ENCODE measurements around the gene CD163.
A peak's percentile ranks its signal among the peaks of the same experiment; 100 is the strongest.

The CD163 gene

GRCh38 chr12:7486512-7486911, 17.1 kb downstream of the CD163 start:
- Histone ChIP-seq H3K4me1 (ENCODE audit: control extremely low read depth in 1 of 4, control insufficient read depth in 4 of 4, insufficient read depth in 4 of 4, low read length in 3 of 4) (no peaks in the 10 kb centered on the region), H3K27ac (ENCODE audit: insufficient read depth in 1 of 2, low read depth in 1 of 2, low read length in 2 of 2, poor library complexity in 1 of 2, severe bottlenecking in 2 of 2) (no peak overlapping the region), H3K27me3 (replicated peaks in 2 of 5; ENCODE audit: control insufficient read depth in 4 of 5, insufficient read depth in 5 of 5, low read length in 4 of 5) (no peaks in the 10 kb centered on the region), H3K9me3 (ENCODE audit: control extremely low read depth in 1 of 5, control insufficient read depth in 4 of 5, insufficient read depth in 2 of 5, low read depth in 1 of 5, low read length in 4 of 5) (no peaks in the 10 kb centered on the region), H3K36me3 (ENCODE audit: control insufficient read depth in 4 of 4, insufficient read depth in 4 of 4, low read length in 3 of 4) (no peaks in the 10 kb centered on the region), H3K4me3 (ENCODE audit: control insufficient read depth in 1 of 7, extremely low read depth in 1 of 7, insufficient read depth in 4 of 7, low read depth in 2 of 7, low read length in 6 of 7) (no peak overlapping the region)
- CTCF ChIA-PET = no interaction called here
- 95% methylated on average over 4 of the region's 6 CpGs for whole genome bisulfite sequencing (ENCODE audit: insufficient coverage)
- POLR2A ChIA-PET = no interaction called here
- no peak for DNase-seq

- Histone ChIP-seq H3K27ac (ENCODE audit: insufficient read depth in 1 of 2, low read depth in 1 of 2, low read length in 2 of 2, poor library complexity in 1 of 2, severe bottlenecking in 2 of 2) (no peak overlapping the region), H3K36me3 (ENCODE audit: control insufficient read depth in 4 of 4, insufficient read depth in 4 of 4, low read length in 3 of 4) (no peaks in the 10 kb centered on the region), H3K9me3 (ENCODE audit: control extremely low read depth in 1 of 5, control insufficient read depth in 4 of 5, insufficient read depth in 2 of 5, low read depth in 1 of 5, low read length in 4 of 5) (no peaks in the 10 kb centered on the region), H3K27me3 (replicated peaks in 2 of 5; ENCODE audit: control insufficient read depth in 4 of 5, insufficient read depth in 5 of 5, low read length in 4 of 5) (no peaks in the 10 kb centered on the region), H3K4me1 (ENCODE audit: control extremely low read depth in 1 of 4, control insufficient read depth in 4 of 4, insufficient read depth in 4 of 4, low read length in 3 of 4) (no peaks in the 10 kb centered on the region), H3K4me3 (ENCODE audit: control insufficient read depth in 1 of 7, extremely low read depth in 1 of 7, insufficient read depth in 4 of 7, low read depth in 2 of 7, low read length in 6 of 7) (no peak overlapping the region)
- WGBS (ENCODE audit: insufficient coverage) = 95% methylated on average over 4 of the region's 4 CpGs
- CTCF ChIA-PET = no interaction called here
- DNase-seq = no peak
- POLR2A ChIA-PET = no interaction called here
These were observed 18.5 kb downstream of the CD163 start for GRCh38 chr12:7485095-7485494.

DNA sequence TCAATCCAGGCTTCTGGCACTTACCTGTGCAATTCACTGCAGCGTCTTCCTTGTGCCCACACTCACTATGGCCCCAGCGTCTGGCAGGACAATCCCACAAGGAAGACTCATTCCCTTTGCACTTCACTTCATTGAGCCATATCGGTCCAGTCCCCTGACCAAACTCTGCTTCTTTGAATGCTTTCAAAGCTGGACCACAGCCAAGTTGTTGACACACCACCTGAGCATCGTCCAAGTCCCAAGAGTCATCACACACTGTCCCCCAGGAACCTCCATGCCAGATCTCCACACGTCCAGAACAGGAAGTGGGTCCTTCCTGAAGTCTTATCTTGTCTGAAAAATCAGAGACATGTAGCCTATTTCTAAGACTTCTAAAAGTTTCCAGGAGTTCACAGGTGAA, 20.2 kb downstream of the CD163 start:
- Histone ChIP-seq H3K36me3 (ENCODE audit: control insufficient read depth in 4 of 4, insufficient read depth in 4 of 4, low read length in 3 of 4) (no peaks in the 10 kb centered on the region), H3K27me3 (replicated peaks in 2 of 5; ENCODE audit: control insufficient read depth in 4 of 5, insufficient read depth in 5 of 5, low read length in 4 of 5) (no peaks in the 10 kb centered on the region), H3K4me3 (ENCODE audit: control insufficient read depth in 1 of 7, extremely low read depth in 1 of 7, insufficient read depth in 4 of 7, low read depth in 2 of 7, low read length in 6 of 7) (no peak overlapping the region), H3K9me3 (ENCODE audit: control extremely low read depth in 1 of 5, control insufficient read depth in 4 of 5, insufficient read depth in 2 of 5, low read depth in 1 of 5, low read length in 4 of 5) (no peaks in the 10 kb centered on the region), H3K4me1 (ENCODE audit: control extremely low read depth in 1 of 4, control insufficient read depth in 4 of 4, insufficient read depth in 4 of 4, low read length in 3 of 4) (no peaks in the 10 kb centered on the region), H3K27ac (ENCODE audit: insufficient read depth in 1 of 2, low read depth in 1 of 2, low read length in 2 of 2, poor library complexity in 1 of 2, severe bottlenecking in 2 of 2) (no peak overlapping the region)
- ChIA-PET CTCF (no interaction called here), POLR2A (no interaction called here)
- WGBS (ENCODE audit: insufficient coverage) = 78% methylated on average over 3 of the region's 5 CpGs
- no peak for DNase-seq

GRCh38 chr12:7479771-7480170, 23.8 kb downstream of the CD163 start:
- ChIA-PET POLR2A (no interaction called here), CTCF (no interaction called here)
- Histone ChIP-seq H3K4me3 (ENCODE audit: control insufficient read depth in 1 of 7, extremely low read depth in 1 of 7, insufficient read depth in 4 of 7, low read depth in 2 of 7, low read length in 6 of 7) (no peak overlapping the region), H3K27me3 (replicated peaks in 2 of 5; ENCODE audit: control insufficient read depth in 4 of 5, insufficient read depth in 5 of 5, low read length in 4 of 5) (no peaks in the 10 kb centered on the region), H3K36me3 (ENCODE audit: control insufficient read depth in 4 of 4, insufficient read depth in 4 of 4, low read length in 3 of 4) (no peaks in the 10 kb centered on the region), H3K27ac (ENCODE audit: insufficient read depth in 1 of 2, low read depth in 1 of 2, low read length in 2 of 2, poor library complexity in 1 of 2, severe bottlenecking in 2 of 2) (no peak overlapping the region), H3K9me3 (ENCODE audit: control extremely low read depth in 1 of 5, control insufficient read depth in 4 of 5, insufficient read depth in 2 of 5, low read depth in 1 of 5, low read length in 4 of 5) (no peaks in the 10 kb centered on the region), H3K4me1 (ENCODE audit: control extremely low read depth in 1 of 4, control insufficient read depth in 4 of 4, insufficient read depth in 4 of 4, low read length in 3 of 4) (no peaks in the 10 kb centered on the region)
- WGBS (ENCODE audit: insufficient coverage) = no CpG with 5 or more reads among the region's 1 CpG
- DNase-seq = no peak

- CTCF ChIA-PET = no interaction called here
- Histone ChIP-seq H3K4me1 (ENCODE audit: control extremely low read depth in 1 of 4, control insufficient read depth in 4 of 4, insufficient read depth in 4 of 4, low read length in 3 of 4) (no peaks in the 10 kb centered on the region), H3K27ac (ENCODE audit: insufficient read depth in 1 of 2, low read depth in 1 of 2, low read length in 2 of 2, poor library complexity in 1 of 2, severe bottlenecking in 2 of 2) (no peak overlapping the region), H3K36me3 (ENCODE audit: control insufficient read depth in 4 of 4, insufficient read depth in 4 of 4, low read length in 3 of 4) (no peaks in the 10 kb centered on the region), H3K27me3 (replicated peaks in 2 of 5; ENCODE audit: control insufficient read depth in 4 of 5, insufficient read depth in 5 of 5, low read length in 4 of 5) (no peaks in the 10 kb centered on the region), H3K9me3 (ENCODE audit: control extremely low read depth in 1 of 5, control insufficient read depth in 4 of 5, insufficient read depth in 2 of 5, low read depth in 1 of 5, low read length in 4 of 5) (no peaks in the 10 kb centered on the region), H3K4me3 (ENCODE audit: control insufficient read depth in 1 of 7, extremely low read depth in 1 of 7, insufficient read depth in 4 of 7, low read depth in 2 of 7, low read length in 6 of 7) (no peak overlapping the region)
- POLR2A ChIA-PET = interaction anchor here (0.7 kb wide), 1 partner anchor 43 kb away, joined by 3 read pairs; no protein-coding TSS in a partner anchor
- 97% methylated on average over 5 of the region's 6 CpGs for WGBS (ENCODE audit: insufficient coverage)
- DNase-seq = no peak
These were observed 31.5 kb downstream of the CD163 start for GRCh38 chr12:7472060-7472459.

- WGBS (ENCODE audit: insufficient coverage) = 79% methylated on average over 7 of the region's 7 CpGs
- ChIA-PET POLR2A (no interaction called here), CTCF (interaction anchor here (0.8 to 4.1 kb wide), 14 partner anchors 10 to 321 kb away, joined by 3 to 20 read pairs (median 4); no protein-coding TSS in a partner anchor)
- peak; percentile 60 to 82 (median 70) for DNase-seq
- H3K27ac ChIP-seq (ENCODE audit: insufficient read depth in 1 of 2, low read depth in 1 of 2, low read length in 2 of 2, poor library complexity in 1 of 2, severe bottlenecking in 2 of 2) = no peak overlapping the region
- no peaks in the 10 kb centered on the region for H3K27me3 ChIP-seq (replicated peaks in 2 of 5; ENCODE audit: control insufficient read depth in 4 of 5, insufficient read depth in 5 of 5, low read length in 4 of 5)
- H3K4me3 ChIP-seq (ENCODE audit: control insufficient read depth in 1 of 7, extremely low read depth in 1 of 7, insufficient read depth in 4 of 7, low read depth in 2 of 7, low read length in 6 of 7) = no peak overlapping the region
- no peaks in the 10 kb centered on the region for H3K4me1 ChIP-seq (ENCODE audit: control extremely low read depth in 1 of 4, control insufficient read depth in 4 of 4, insufficient read depth in 4 of 4, low read length in 3 of 4)
- H3K9me3 ChIP-seq (ENCODE audit: control extremely low read depth in 1 of 5, control insufficient read depth in 4 of 5, insufficient read depth in 2 of 5, low read depth in 1 of 5, low read length in 4 of 5) = no peaks in the 10 kb centered on the region
- no peaks in the 10 kb centered on the region for H3K36me3 ChIP-seq (ENCODE audit: control insufficient read depth in 4 of 4, insufficient read depth in 4 of 4, low read length in 3 of 4)
These were observed 43.0 kb downstream of the CD163 start for GRCh38 chr12:7460375-7461259.

GRCh38 chr12:7459973-7460372, 43.6 kb downstream of the CD163 start:
- ChIA-PET POLR2A (no interaction called here), CTCF (interaction anchor here (0.6 to 4.1 kb wide), 11 partner anchors 84 to 321 kb away, joined by 3 to 20 read pairs (median 5); no protein-coding TSS in a partner anchor)
- WGBS (ENCODE audit: insufficient coverage) = 100% methylated on average over 2 of the region's 3 CpGs
- H3K27me3 ChIP-seq (replicated peaks in 2 of 5; ENCODE audit: control insufficient read depth in 4 of 5, insufficient read depth in 5 of 5, low read length in 4 of 5) = no peaks in the 10 kb centered on the region
- no peaks in the 10 kb centered on the region for H3K4me1 ChIP-seq (ENCODE audit: control extremely low read depth in 1 of 4, control insufficient read depth in 4 of 4, insufficient read depth in 4 of 4, low read length in 3 of 4)
- no peak for DNase-seq
- H3K27ac ChIP-seq (ENCODE audit: insufficient read depth in 1 of 2, low read depth in 1 of 2, low read length in 2 of 2, poor library complexity in 1 of 2, severe bottlenecking in 2 of 2) = no peak overlapping the region
- H3K36me3 ChIP-seq (ENCODE audit: control insufficient read depth in 4 of 4, insufficient read depth in 4 of 4, low read length in 3 of 4) = no peaks in the 10 kb centered on the region
- H3K9me3 ChIP-seq (ENCODE audit: control extremely low read depth in 1 of 5, control insufficient read depth in 4 of 5, insufficient read depth in 2 of 5, low read depth in 1 of 5, low read length in 4 of 5) = no peaks in the 10 kb centered on the region
- H3K4me3 ChIP-seq (ENCODE audit: control insufficient read depth in 1 of 7, extremely low read depth in 1 of 7, insufficient read depth in 4 of 7, low read depth in 2 of 7, low read length in 6 of 7) = no peak overlapping the region

All from common myeloid progenitor, CD34-positive (primary cell).